ENCODE data around the gene TMEM25. TPM values are rescaled to one million over a fixed set of nuclear protein-coding genes. Genes with fewer than 3 reads are reported as not detected.
"Not testable (repeated sequence)": the region's sequence is repeated elsewhere in the genome, so short reads cannot be mapped to it uniquely, and the experiment has no call there.

The TMEM25 gene
- total RNA-seq, result 10.6 TPM
- long read RNA-seq, transcript TMEM25-201 (9 exons, 2,409 nt), result major isoform, 16 of 37 reads
- long read RNA-seq, partial matches to known transcripts, result 2 of 37 reads
- long read RNA-seq, other reads (novel, unspliced or antisense), result 14 of 37 reads

- DNase-seq, result peak; percentile 72
- intact Hi-C loops (cut with DNase I), result no loop called here
- ATAC-seq (ENCODE audit: poor library complexity), result peak; percentile 88
Measured at GRCh38 chr11:118530683-118531596, at the start of gene TMEM25. Gene TMEM25, plus strand, starts transcription at chr11:118531192. Its CDS starts 610 bp downstream, at chr11:118531802.

DNA sequence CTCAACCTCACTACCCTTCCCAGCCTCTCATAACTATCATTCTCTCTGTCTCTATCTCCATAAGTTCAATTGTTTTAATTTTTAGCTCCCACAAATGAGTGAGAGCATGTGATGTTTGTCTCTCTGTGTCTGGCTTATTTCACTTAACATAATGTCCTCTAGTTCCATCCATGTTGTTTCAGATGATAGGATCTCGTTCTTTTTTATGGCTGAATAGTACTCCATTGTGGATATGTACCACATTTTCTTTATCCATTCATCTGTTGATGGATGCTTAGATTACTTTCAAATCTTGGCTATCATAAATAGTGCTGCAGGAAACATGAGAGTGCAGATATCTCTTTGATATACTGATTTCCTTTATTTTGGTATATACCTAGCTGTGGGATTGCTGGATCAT is 49.8 kb upstream of the TMEM25 start:
- intact Hi-C loops (cut with DNase I), result loop anchor here (10.0 kb wide), 1 partner anchor 46 kb away; the partner anchor contains the start of gene KMT2A
- DNase-seq; ATAC-seq (ENCODE audit: poor library complexity): not testable (repeated sequence)

DNA sequence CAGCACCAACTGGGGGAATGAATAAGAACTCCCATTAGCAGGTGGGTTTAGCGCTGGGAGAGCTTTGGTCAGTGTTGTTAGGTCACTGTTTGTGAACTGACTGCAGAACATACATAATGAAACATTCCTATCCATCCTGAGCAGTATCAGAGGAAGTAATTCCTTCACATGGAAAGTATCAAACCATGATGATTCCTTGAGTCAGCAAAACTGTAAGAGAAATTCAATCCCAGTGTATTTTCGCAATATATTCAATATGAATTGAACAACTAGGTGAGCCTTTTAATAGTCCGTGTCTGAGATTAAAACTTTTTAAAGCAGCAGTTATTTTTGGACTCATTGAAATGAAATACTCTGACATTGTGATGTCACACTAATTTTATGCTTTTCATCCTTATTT is 46.6 kb upstream of the TMEM25 start:
- intact Hi-C loops (cut with DNase I), result loop anchor here (10.0 kb wide), 1 partner anchor 50 kb away; the partner anchor contains the start of gene KMT2A
- DNase-seq (no peak), ATAC-seq (ENCODE audit: poor library complexity) (no peak)

GRCh38 chr11:118485273-118485672 is 45.7 kb upstream of the TMEM25 start:
- no peak for ATAC-seq (ENCODE audit: poor library complexity)
- intact Hi-C loops (cut with DNase I), result loop anchor here (5.0 to 10.0 kb wide), 2 partner anchors 50 to 83 kb away; partner anchors contain the start of genes ATP5MG and KMT2A
- DNase-seq, result no peak

DNA sequence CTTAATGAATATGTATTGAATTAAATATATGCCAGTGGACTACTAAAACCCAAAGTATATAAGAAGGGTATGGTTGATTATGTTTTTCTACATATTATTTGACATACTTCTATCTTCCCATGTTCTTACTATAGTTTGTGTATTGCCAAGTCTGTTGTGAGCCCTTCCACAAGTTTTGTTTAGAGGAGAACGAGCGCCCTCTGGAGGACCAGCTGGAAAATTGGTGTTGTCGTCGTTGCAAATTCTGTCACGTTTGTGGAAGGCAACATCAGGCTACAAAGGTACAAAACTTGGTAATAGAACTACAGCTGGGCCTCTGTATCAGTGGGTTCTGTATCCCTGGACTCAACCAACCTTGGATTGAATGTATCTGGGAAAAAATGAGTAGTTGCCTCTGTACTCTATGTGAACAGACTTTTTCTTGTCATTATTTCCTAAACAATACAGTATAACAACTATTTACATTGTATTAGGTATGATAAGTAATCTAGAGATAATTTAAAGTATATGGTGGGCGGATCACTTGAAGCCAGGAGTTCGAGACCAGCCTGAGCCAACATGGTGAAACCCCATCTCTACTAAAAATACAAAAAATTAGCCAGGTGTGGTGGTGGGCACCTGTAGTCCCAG is 42.4 kb upstream of the TMEM25 start:
- ATAC-seq (ENCODE audit: poor library complexity) (peak; percentile 72), DNase-seq (peak; percentile 48)

GRCh38 chr11:118491041-118491440 is 40.0 kb upstream of the TMEM25 start:
- intact Hi-C loops (cut with DNase I), result no loop called here
- no peak for ATAC-seq (ENCODE audit: poor library complexity)
- DNase-seq, result no peak

More for the DNA sequence above, 42.4 kb upstream of the TMEM25 start:
- intact Hi-C loops (cut with DNase I), result loop anchor here (5.0 to 10.0 kb wide), 2 partner anchors 54 to 86 kb away; partner anchors contain the start of genes ATP5MG and KMT2A

DNA sequence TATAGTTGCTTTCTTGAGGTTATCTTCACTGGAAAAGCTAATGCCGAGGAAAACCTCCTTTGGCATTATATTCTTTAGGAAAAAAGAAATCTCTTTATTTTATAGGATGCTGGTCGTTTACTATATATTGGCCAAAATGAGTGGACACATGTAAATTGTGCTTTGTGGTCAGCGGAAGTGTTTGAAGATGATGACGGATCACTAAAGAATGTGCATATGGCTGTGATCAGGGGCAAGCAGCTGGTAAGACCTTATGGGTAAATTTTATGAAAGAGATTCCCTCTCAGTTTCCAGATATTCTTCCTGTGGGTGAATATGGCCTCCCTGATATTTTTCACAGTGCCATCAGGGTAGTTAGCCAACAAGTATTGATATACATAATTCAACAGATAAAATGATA is 33.2 kb upstream of the TMEM25 start:
- intact Hi-C loops (cut with DNase I), result no loop called here
- no peak for DNase-seq
- no peak for ATAC-seq (ENCODE audit: poor library complexity)

DNA sequence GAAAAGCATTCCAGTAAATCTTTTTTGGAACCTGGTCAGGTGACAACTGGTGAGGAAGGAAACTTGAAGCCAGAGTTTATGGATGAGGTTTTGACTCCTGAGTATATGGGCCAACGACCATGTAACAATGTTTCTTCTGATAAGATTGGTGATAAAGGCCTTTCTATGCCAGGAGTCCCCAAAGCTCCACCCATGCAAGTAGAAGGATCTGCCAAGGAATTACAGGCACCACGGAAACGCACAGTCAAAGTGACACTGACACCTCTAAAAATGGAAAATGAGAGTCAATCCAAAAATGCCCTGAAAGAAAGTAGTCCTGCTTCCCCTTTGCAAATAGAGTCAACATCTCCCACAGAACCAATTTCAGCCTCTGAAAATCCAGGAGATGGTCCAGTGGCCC is 27.8 kb upstream of the TMEM25 start:
- DNase-seq (no peak), ATAC-seq (ENCODE audit: poor library complexity) (peak; percentile 54)
- intact Hi-C loops (cut with DNase I), result no loop called here

DNA sequence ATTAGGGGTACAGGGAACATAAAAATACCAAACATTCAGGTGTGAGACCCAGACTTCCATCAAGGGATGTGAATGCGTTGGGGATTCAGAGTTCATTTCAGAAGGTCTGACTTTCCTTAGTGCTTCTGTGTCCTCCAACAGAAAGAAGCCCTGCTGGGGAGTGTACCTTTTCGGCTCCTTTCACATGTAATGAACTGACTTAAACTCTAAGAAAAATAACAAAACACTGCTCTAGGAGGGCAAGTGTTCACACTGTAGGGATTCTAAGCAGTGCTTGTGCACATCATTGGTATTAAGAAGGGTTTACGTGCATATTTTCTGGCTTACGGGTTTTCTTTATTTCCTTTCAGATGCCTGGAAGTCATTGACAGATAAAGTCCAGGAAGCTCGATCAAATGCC is 19.4 kb upstream of the TMEM25 start:
- ATAC-seq (ENCODE audit: poor library complexity) (no peak), DNase-seq (no peak)
- intact Hi-C loops (cut with DNase I), result no loop called here

DNA sequence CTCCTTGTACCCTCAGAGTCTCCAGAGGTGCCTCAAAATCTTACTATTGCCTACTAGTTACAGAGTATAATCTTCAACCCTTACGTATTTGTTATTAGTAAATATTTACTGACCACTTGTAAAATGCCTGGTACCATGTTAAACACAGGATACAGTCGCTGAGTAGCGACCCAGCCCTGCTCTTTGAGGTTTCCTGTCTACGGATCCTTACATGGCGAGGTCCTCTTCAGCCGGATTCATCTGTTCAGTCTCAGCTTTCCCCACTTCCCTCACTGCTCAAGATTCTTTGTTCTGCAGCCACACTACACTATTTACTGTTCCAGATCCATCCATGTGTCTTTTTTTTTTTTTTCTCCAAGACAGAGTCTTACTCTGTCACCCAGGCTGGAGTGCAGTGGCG is 16.9 kb upstream of the TMEM25 start:
- ATAC-seq (ENCODE audit: poor library complexity), result no peak
- no peak for DNase-seq
- intact Hi-C loops (cut with DNase I), result no loop called here

- intact Hi-C loops (cut with DNase I), result no loop called here
- ATAC-seq (ENCODE audit: poor library complexity), result no peak
Measured at GRCh38 chr11:118519549-118519948, 11.4 kb upstream of the TMEM25 start.

GRCh38 chr11:118521892-118522311 is 9.1 kb upstream of the TMEM25 start:
- DNase-seq (no peak), ATAC-seq (ENCODE audit: poor library complexity) (no peak)
- intact Hi-C loops (cut with DNase I), result no loop called here

More at GRCh38 chr11:118519549-118519948, 11.4 kb upstream of the TMEM25 start:
- DNase-seq, result no peak

DNA sequence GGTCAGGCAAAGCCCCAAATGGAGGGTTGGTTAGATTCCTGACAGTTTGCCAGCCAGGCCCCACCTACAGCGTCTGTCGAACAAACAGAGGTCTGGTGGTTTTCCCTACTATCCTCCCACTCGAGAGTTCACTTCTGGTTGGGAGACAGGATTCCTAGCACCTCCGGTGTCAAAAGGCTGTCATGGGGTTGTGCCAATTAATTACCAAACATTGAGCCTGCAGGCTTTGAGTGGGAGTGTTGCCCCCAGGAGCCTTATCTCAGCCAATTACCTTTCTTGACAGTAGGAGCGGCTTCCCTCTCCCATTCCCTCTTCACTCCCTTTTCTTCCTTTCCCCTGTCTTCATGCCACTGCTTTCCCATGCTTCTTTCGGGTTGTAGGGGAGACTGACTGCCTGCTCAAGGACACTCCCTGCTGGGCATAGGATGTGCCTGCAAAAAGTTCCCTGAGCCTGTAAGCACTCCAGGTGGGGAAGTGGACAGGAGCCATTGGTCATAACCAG is 8.4 kb upstream of the TMEM25 start:
- no peak for DNase-seq
- peak; percentile 51 for ATAC-seq (ENCODE audit: poor library complexity)
- intact Hi-C loops (cut with DNase I), result no loop called here

GRCh38 chr11:118524356-118524755 is 6.6 kb upstream of the TMEM25 start:
- intact Hi-C loops (cut with DNase I), result no loop called here
- ATAC-seq (ENCODE audit: poor library complexity) (peak; percentile 45), DNase-seq (no peak)

GRCh38 chr11:118524757-118525470 is 6.1 kb upstream of the TMEM25 start:
- DNase-seq (no peak), ATAC-seq (ENCODE audit: poor library complexity) (peak; percentile 33)
- intact Hi-C loops (cut with DNase I), result no loop called here

DNA sequence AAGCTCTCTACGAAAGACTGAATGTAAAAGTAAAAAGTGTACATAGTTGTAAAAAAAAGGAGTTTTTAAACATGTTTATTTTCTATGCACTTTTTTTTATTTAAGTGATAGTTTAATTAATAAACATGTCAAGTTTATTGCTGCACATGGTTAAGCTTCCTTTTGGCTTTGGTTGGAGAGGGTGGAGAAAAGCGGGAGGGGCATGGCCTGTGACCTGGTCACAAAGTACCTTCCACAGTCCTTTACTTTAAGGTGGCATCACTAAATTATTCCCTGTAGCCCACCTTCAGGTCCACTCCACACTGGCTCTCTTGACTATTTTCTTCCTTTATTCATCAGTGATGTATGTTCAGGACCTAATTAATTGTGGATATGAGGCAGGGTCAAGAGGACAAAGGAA is 4.3 kb upstream of the TMEM25 start:
- no peak for ATAC-seq (ENCODE audit: poor library complexity)
- DNase-seq, result no peak
- intact Hi-C loops (cut with DNase I), result no loop called here

DNA sequence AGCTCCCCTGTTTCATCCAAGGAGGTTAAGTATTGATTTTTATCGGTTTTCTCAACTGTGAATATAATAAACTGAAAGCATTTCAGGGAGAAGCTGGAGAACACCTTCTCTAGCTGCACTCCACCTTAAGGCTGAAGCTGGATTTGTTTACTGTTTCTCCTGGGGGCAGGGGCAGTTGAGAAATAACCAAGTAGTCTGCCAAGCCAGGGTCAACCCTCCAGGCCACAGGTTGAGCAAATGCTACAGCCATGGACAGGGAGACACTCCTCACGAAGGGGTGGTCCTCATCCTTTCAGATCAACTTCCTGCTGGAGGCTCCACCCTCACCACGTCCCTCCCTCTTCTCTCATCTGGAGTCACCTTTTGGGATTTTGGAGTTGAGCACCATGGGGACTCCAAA is 3.9 kb upstream of the TMEM25 start, which contains the start of gene TTC36:
Gene TTC36 (plus strand): TSS at position 366 of the 400 bp plus-strand sequence. CDS start 21 bp downstream, at position 387.
- no peak for ATAC-seq (ENCODE audit: poor library complexity)
- intact Hi-C loops (cut with DNase I), result no loop called here
- no peak for DNase-seq

GRCh38 chr11:118528511-118528910 is 2.5 kb upstream of the TMEM25 start:
- intact Hi-C loops (cut with DNase I), result no loop called here
- ATAC-seq (ENCODE audit: poor library complexity) (no peak), DNase-seq (no peak)
